Germinal center (tissue), 1 donor: ENCODE measurements around the gene NAPSA.
"Not testable (repeated sequence)": the region's sequence is repeated elsewhere in the genome, so short reads cannot be mapped to it uniquely, and the experiment has no call there.

ENCODE experiments used
- DNase-seq: peaks from one replicate; pipeline ENCODE4 v3.0.0; 2012; ENCODE audit warnings: mixed read lengths, low spot score

NAPSA gene

GRCh38 chr19:50330365-50331078 lies 34.9 kb downstream of the NAPSA start:
- DNase-seq: peak; percentile 90

DNA sequence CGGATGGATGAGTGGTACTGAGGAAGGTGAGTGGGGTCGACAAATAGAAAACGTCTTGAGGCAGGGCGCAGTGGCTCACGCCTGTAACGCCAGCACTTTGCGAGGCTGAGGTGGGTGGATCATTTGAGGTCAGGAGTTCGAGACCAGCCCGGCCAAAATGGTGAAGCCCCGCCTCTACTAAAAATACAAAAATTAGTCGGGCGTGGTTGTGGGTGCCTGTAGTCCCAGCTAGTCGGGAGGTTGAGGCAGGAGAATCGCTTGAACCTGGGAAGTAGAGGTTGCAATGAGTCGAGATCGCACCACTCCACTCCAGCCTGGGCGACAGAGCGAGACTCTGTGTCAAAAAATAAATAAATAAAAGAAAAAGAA lies 35.5 kb downstream of the NAPSA start:
- not testable (repeated sequence) for DNase-seq

- DNase-seq: peak; percentile 99
Measured at GRCh38 chr19:50329146-50329925, 36.1 kb downstream of the NAPSA start, which contains the start of gene KCNC3. KCNC3 (minus strand) TSS chr19:50329377; CDS start chr19:50329082, 295 bp downstream.

GRCh38 chr19:50328873-50329145 lies 36.6 kb downstream of the NAPSA start:
- DNase-seq: no peak

DNA sequence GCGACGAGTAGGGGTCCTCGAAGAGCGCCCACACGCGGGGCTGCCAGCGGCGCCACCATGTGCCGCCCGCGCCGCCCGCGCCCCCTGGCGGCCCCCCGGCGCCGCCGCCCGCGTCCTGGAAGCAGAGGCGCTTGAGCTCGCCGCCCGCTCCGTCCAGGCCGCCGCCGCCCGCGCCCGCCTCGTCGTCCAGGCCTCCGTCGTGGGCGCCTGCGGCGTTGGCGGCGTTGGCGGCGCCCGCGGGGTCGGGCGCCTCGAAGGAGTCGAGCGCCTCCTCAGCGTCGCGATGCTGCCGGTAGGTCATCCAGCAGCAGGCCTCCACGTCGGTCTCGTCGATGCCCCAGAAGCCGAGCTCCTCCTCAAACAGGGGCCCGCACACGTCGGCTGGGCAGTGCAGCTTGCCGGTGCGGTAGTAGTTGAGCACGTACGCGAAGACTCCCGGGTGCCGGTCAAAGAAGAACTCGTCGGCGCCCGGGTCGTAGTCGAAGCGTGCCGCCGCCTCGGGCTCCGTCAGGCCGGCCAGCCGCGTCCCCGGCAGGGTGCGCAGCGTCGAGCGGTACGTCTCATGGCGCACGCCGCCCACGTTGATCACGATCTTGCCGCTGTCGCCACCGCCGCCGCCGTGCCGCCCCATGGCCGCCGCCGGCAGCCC lies 37.1 kb downstream of the NAPSA start:
- no peak for DNase-seq

DNA sequence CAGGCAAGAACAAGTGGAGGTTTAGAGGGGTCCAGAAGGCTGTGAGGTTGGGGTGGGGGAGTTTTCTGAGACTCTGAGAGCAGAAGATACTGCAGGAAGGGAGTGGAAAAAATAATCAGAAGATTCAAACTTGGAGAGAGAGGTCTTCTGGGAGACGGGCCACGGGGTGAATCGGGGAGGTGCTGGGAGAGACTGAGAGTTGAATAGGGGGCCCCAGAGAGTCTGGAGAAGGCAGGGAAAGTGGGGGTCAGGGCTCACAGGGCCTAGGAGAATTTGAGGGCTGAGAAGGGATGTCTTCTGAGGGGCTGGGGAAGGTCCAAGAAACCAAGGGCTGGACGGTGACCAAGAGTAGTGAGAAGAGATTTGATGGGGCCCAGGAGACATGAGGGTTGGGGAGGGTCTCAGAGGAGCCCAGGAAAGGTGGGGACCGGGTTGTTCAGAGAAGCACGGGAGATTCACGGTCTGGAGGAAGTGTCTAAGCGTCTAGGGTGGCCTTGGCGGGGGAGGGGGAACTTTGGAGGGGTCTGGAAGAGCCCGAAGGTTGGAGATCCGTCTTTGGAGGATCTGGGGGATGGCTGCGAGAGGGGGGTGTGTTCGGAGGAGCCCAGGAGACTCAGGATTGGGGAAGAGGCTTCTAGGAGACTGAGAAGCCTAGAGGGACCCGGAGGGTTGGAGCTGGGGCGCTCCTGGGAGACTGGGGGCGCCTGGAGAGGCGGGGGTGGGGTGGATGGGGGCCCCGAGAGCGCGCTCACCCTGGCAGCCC lies 37.8 kb downstream of the NAPSA start:
- no peak for DNase-seq

GRCh38 chr19:50327013-50327412 lies 38.4 kb downstream of the NAPSA start:
- DNase-seq: no peak

- DNase-seq: no peak
Measured at GRCh38 chr19:50326101-50326664, 39.3 kb downstream of the NAPSA start.

- peak; percentile 97 for DNase-seq
Measured at GRCh38 chr19:50325310-50326100, 39.9 kb downstream of the NAPSA start.

DNA sequence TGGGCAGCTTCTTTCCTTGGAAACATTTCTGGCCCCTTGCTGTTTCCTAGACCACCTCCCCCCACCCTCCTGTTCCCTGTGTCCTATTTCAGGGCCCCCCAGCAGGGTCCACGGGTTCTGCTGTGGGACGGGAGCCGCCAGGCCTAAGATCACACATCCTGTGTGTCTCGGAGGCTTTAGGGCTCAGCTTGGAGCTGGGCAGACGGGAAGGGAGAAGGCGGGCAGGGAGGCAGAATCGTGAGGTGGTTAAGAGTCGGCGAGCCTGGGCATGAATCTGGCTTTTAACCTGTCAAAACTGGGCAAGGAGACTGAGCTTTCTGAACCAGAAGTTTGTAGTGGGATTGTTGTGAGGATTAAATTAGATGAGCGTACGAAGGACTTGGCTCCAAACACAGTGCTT lies 41.1 kb downstream of the NAPSA start:
- no peak for DNase-seq

- DNase-seq: no peak
Measured at GRCh38 chr19:50323782-50324133, 41.7 kb downstream of the NAPSA start.

DNA sequence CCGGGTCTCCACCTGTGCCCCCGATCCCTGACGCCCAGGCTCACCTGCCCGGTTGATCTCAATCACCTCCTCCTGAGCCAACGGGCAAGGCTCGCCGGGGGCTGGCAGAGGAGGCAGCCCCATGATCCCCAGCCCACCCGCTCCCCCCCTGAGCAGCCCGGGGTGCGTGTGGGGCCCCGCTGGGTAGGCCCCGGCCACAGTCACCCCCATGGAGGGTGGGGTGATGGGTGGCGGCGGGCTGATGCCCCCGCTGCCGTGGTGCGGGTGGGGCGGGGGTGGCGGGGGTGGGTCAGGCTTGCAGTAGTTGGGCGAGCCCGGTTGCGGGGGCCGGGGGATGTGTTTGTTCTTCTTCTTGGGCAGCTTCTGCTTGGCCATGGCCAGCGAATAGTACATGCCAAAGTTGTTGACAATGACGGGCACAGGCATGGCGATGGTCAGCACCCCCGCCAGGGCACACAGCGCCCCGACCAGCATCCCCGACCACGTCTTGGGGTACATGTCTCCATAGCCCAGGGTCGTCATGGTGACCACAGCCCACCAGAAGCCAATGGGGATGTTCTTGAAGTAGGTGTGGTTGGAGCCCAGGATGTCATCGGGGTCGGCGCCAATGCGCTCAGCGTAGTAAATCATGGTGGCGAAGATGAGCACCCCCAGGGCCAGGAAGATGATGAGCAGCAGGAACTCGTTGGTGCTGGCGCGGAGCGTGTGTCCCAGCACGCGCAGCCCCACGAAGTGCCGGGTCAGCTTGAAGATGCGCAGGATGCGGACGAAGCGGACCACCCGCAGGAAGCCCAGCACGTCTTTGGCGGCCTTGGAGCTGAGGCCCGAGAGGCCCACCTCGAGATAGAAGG lies 42.3 kb downstream of the NAPSA start:
- DNase-seq: no peak

DNA sequence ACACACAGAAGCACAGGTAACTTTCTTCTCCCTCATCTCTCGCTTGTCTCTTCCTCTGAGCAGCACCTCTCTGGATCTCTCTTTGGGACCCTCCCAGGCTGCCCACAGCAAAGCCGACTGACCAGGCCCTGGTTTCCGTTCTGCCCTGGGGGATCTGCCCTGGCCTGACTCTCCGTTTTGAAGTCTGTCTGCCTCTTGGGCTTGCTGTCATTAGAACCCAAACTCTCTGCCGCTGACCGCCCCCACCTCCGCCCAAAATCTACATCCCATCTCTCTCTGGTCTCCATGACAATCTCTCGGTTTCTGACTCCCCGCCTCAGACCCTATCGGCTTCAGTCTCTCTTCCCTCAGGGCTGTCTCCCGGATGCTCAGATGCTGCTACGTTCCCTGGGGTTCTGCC lies 43.2 kb downstream of the NAPSA start:
- no peak for DNase-seq

- no peak for DNase-seq
Measured at GRCh38 chr19:50321831-50322230, 43.6 kb downstream of the NAPSA start.

GRCh38 chr19:50320596-50320995 lies 44.8 kb downstream of the NAPSA start:
- no peak for DNase-seq

DNA sequence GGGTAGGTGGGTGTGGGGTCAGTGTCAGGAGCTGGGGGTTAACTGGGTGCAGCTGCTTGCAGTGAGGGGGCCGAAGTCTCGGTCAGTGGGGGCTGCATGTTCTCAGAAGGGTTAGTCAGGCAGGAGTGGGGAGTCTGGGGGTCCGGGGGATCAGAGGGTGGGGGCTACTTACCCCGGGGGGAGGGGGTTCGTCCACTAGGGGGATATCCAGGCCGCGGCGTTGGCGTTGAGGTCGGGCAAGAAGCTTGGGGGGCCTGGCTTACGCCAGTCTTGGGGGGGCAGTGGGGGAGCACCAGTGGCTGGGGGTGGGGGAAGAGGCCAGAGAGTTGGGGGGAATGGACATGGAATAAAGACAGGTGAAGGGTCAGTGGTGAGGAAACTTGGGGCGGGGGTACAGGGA lies 45.4 kb downstream of the NAPSA start:
- no peak for DNase-seq

DNA sequence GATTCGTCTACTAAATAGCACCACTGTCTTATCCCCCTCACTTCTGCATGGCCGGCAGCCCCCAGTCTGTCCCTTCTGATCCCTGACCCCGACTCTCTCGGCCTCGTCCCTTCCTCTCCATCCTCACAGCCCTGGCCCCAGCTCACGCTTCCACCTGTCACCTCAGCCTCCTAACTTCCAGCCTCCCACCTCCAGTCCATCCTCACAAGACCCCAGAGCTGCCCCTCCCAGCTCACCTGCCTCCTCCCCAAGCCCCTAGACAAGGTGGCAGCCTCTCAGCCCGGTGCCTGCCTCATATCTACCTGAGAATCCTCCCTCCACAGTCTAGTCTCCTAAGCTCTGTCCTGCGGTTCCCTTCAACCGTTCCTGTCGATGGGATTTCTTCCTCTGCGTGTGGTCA lies 46.3 kb downstream of the NAPSA start:
- DNase-seq: no peak

DNA sequence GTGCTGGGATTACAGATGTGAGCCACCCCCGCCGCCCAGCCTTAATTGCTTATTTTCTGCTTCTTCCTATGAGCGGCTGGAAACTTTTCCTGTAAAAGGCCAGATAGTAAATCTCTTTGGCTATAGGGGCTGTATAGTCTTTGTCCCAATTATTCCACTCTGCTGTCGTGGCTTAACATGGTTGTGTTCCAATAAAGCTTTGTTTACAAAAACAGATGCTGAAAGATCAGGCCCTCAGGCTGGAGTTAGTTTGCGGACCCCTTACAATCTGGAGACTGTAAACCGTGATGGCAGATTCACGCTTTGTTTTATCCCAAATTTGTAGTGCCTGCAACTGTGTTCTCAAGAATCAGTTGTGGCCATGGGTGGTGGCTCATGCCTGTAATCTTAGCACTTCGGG lies 47.0 kb downstream of the NAPSA start:
- no peak for DNase-seq

GRCh38 chr19:50317115-50317514 lies 48.3 kb downstream of the NAPSA start:
- DNase-seq: no peak

DNA sequence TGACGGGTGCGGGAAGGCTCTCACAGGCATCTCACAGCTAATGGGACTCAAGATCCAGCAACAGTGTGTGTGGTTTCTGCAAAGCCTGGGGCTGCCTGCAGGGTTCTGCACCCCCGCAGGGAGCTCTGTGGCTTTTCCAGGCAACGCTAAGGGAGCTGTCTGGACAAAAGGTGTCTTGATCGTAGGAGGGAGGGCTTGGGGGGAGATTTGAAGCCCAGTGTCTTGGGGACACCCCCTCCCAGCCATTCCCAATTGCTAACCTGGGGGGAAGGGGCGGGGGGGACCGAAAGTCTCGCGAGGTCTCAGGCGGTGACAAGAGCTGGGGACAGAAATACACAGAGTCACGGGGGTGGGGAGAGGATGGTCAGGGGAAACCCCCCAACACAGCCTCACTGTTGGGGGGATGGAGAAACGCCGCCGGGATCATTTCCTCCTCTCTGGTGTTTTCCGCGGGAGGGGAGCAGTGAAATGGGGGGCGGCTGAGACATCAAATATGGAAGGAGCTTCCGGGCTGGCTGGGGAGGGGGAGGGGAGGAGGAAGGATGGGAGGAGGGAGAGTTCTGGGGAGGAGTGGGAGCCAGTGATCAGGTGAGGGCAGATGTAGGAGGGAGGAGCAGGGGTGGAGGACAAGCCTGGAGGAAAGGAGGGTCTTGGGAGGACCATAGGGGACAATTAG lies 49.5 kb downstream of the NAPSA start:
- no peak for DNase-seq
